Astrocyte (in vitro differentiated cells and primary cell): ENCODE data around the gene WDR33. TPM values are rescaled to one million over a fixed set of nuclear protein-coding genes. Genes with fewer than 3 reads are reported as not detected.

Source experiments
- DNase-seq: peaks from one replicate; pipeline ENCODE4 v3.0.0-alpha.2; 2010; ENCODE audit warnings: low read depth
- FAIRE-seq: peaks from 2 replicates; lab custom pipeline; 2011; peaks lifted over from hg19 to GRCh38; lab: Jason Lieb, UNC
- H2AFZ ChIP-seq: 2 replicates; pipeline ENCODE4 v1.6.0; 2012; ENCODE audit warnings: low read depth, low read length, inconsistent platforms
- H3K27ac ChIP-seq: 2 replicates; pipeline ENCODE4 v1.5.1; 2011; ENCODE audit warnings: low read depth, low read length, inconsistent platforms
- H3K27me3 ChIP-seq: 2 replicates; pipeline ENCODE4 v1.6.0; 2011; ENCODE audit warnings: low read length, inconsistent platforms; ENCODE audit not compliant: insufficient read depth
- H3K36me3 ChIP-seq: 2 replicates; pipeline ENCODE4 v1.5.1; 2011; ENCODE audit warnings: low read length, inconsistent platforms; ENCODE audit not compliant: insufficient read depth
- H3K4me1 ChIP-seq: 2 replicates; pipeline ENCODE4 v1.5.1; 2011; ENCODE audit warnings: low read length, inconsistent platforms; ENCODE audit not compliant: insufficient read depth
- H3K4me2 ChIP-seq: 2 replicates; pipeline ENCODE4 v1.6.0; 2012; ENCODE audit warnings: low read length, inconsistent platforms
- H3K4me3 ChIP-seq: 2 replicates; pipeline ENCODE4 v1.5.1; 2011; ENCODE audit warnings: low read depth, mild to moderate bottlenecking, low read length, inconsistent platforms; ENCODE audit not compliant: insufficient read depth
- H3K79me2 ChIP-seq: 2 replicates; pipeline ENCODE4 v1.6.0; 2012; ENCODE audit warnings: mild to moderate bottlenecking, low read length, inconsistent platforms; ENCODE audit not compliant: insufficient read depth
- H3K9ac ChIP-seq: 2 replicates; pipeline ENCODE4 v1.6.0; 2012; ENCODE audit warnings: mild to moderate bottlenecking, low read length, inconsistent platforms
- H3K9me3 ChIP-seq: 2 replicates; pipeline ENCODE4 v1.5.1; 2012; ENCODE audit warnings: low read depth, mild to moderate bottlenecking, low read length, inconsistent platforms; ENCODE audit not compliant: insufficient read depth
- H4K20me1 ChIP-seq: 2 replicates; pipeline ENCODE4 v1.6.0; 2012; ENCODE audit warnings: low read length, inconsistent platforms; ENCODE audit not compliant: insufficient read depth
- H3K27ac Mint-ChIP-seq: one replicate; pipeline ENCODE4 v1.8.0; 2021; ENCODE audit warnings: mild to moderate bottlenecking, mixed read lengths; ENCODE audit not compliant: unreplicated experiment
- H3K27me3 Mint-ChIP-seq: one replicate; pipeline ENCODE4 v1.8.0; 2021; ENCODE audit warnings: low read depth, mixed read lengths; ENCODE audit not compliant: unreplicated experiment
- H3K36me3 Mint-ChIP-seq: one replicate; pipeline ENCODE4 v1.8.0; 2021; ENCODE audit warnings: low read depth, mixed read lengths; ENCODE audit not compliant: unreplicated experiment
- H3K4me1 Mint-ChIP-seq: one replicate; pipeline ENCODE4 v1.8.0; 2021; ENCODE audit warnings: low read depth, mixed read lengths; ENCODE audit not compliant: unreplicated experiment
- H3K4me3 Mint-ChIP-seq: one replicate; pipeline ENCODE4 v1.8.0; 2021; ENCODE audit warnings: mild to moderate bottlenecking, moderate library complexity, mixed read lengths; ENCODE audit not compliant: unreplicated experiment
- H3K9me3 Mint-ChIP-seq: one replicate; pipeline ENCODE4 v1.8.0; 2021; ENCODE audit warnings: mild to moderate bottlenecking, mixed read lengths; ENCODE audit not compliant: unreplicated experiment
- CTCF ChIP-seq: IDR thresholded peaks from 2 replicates; pipeline ENCODE4 v1.5.1; 2011; ENCODE audit warnings: low read depth, mild to moderate bottlenecking, inconsistent platforms, low read length, moderate library complexity; ENCODE audit not compliant: insufficient read depth
- EZH2 ChIP-seq: IDR thresholded peaks from 2 replicates; pipeline ENCODE4 v1.6.1; 2012; ENCODE audit warnings: mild to moderate bottlenecking, low read length, inconsistent platforms; ENCODE audit not compliant: insufficient read depth
- total RNA-seq: library from RNA; stranded (reverse); gene quantifications from 2 replicates; pipeline ENCODE4 v1.2.1, GENCODE V29; 2021

The WDR33 gene
- total RNA-seq, 1 donor from 2014 or later: 40.9 TPM

DNA sequence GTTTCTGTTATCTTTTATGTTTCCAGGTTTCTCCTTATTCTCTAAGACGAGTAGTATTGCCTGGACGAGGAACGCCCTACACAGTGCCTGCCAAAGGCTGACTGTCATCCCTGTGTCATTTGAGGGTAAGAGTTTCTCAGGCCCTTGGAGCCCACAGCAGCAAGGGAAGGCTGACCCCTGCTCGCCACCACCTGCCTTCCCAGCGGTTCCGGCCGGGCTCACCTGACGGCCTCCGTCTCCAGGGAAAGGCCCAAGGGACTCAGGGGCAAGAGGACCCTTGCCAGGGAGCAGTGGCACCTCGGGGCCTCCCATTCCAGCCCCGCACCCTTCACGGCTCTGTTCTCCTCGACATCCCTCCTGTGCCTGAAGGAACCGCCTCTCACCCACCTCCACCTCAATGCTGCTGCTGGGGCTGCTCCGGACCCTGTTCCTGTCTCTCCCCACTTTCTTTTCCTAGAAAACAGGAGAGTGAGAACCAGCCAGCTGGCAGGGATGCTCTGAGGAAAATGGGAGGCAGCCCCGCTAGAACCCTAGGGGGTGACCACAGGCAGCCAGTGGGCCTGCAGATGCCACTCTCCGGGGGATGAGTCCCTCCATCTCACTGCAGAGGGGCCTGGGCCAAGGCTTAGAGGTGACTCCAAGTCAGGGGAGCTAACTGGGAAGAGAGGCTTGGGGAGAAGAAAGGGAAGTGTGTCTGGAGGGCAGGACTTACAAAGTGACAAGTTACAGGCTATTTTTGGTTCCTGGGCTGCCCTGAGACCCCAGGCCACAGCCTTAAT, 137.5 kb downstream of the WDR33 start:
- peaks cover 10% of the 10 kb centered on the region for H4K20me1 ChIP-seq
- no peaks in the 10 kb centered on the region for H3K9me3 Mint-ChIP-seq
- FAIRE-seq (no peak), DNase-seq (no peak)
- H3K27ac Mint-ChIP-seq: no peak overlapping the region
- no peaks in the 10 kb centered on the region for H3K36me3 ChIP-seq
- H3K27ac ChIP-seq: no peak overlapping the region
- peaks cover 6% of the 10 kb centered on the region for H3K36me3 Mint-ChIP-seq
- H3K9me3 ChIP-seq: no peaks in the 10 kb centered on the region
- H3K79me2 ChIP-seq: peaks cover 7% of the 10 kb centered on the region
- peaks cover 21% of the 10 kb centered on the region for H3K27me3 Mint-ChIP-seq
- peaks cover 13% of the 10 kb centered on the region for H3K4me1 ChIP-seq
- H2AFZ ChIP-seq: no peak overlapping the region
- peaks cover 20% of the 10 kb centered on the region for H3K4me1 Mint-ChIP-seq
- no peak overlapping the region for H3K4me3 ChIP-seq
- H3K4me2 ChIP-seq: peak overlapping the region; percentile 85
- peaks cover 10% of the 10 kb centered on the region for H3K27me3 ChIP-seq
- no peak for TF ChIP-seq EZH2
- no peak for TF ChIP-seq CTCF
- no peak overlapping the region for H3K9ac ChIP-seq
- H3K4me3 Mint-ChIP-seq: peak overlapping the region; percentile 91

GRCh38 chr2:127672341-127673224, 138.4 kb downstream of the WDR33 start:
- Mint-ChIP-seq H3K9me3 (no peaks in the 10 kb centered on the region), H3K4me3 (peak overlapping the region; percentile 91), H3K4me1 (peaks cover 20% of the 10 kb centered on the region), H3K27ac (no peak overlapping the region), H3K27me3 (peaks cover 12% of the 10 kb centered on the region), H3K36me3 (peaks cover 6% of the 10 kb centered on the region)
- Histone ChIP-seq H3K27me3 (peaks cover 4% of the 10 kb centered on the region), H4K20me1 (peaks cover 10% of the 10 kb centered on the region), H3K4me2 (no peak overlapping the region), H2AFZ (no peak overlapping the region), H3K9ac (no peak overlapping the region), H3K79me2 (peaks cover 7% of the 10 kb centered on the region), H3K9me3 (no peaks in the 10 kb centered on the region), H3K36me3 (no peaks in the 10 kb centered on the region), H3K4me3 (no peak overlapping the region), H3K27ac (no peak overlapping the region), H3K4me1 (peaks cover 13% of the 10 kb centered on the region)
- DNase-seq (no peak), FAIRE-seq (no peak)
- TF ChIP-seq CTCF: no peak
- TF ChIP-seq EZH2: no peak
